ENCODE measurements around the gene HBEGF.

The HBEGF gene

GRCh38 chr5:140321796-140322195, 24.6 kb downstream of the HBEGF start:
- DNase-seq = no peak
- peaks cover 0 to 3% of the 10 kb centered on the region in 2 donors for H3K4me1 Mint-ChIP-seq (ENCODE audit: low read depth in 2 of 2)
- no peak overlapping the region for H3K27ac Mint-ChIP-seq
- H3K4me3 Mint-ChIP-seq = no peak overlapping the region
- no peaks in the 10 kb centered on the region for H3K9me3 Mint-ChIP-seq
- H3K27me3 Mint-ChIP-seq = peaks cover 0 to 3% of the 10 kb centered on the region in 2 donors
- H3K36me3 Mint-ChIP-seq (ENCODE audit: insufficient read depth) = no peaks in the 10 kb centered on the region
- peak; percentile 32 for ATAC-seq (replicated peaks)

- DNase-seq (no peak), ATAC-seq (replicated peaks) (no peak)
- Mint-ChIP-seq H3K4me1 (ENCODE audit: low read depth in 2 of 2) (peaks cover 0 to 3% of the 10 kb centered on the region in 2 donors), H3K9me3 (no peaks in the 10 kb centered on the region), H3K36me3 (ENCODE audit: insufficient read depth) (no peaks in the 10 kb centered on the region), H3K27me3 (no peaks in the 10 kb centered on the region), H3K4me3 (no peak overlapping the region), H3K27ac (no peak overlapping the region)
Measured at GRCh38 chr5:140319833-140320232, 26.6 kb downstream of the HBEGF start.

GRCh38 chr5:140318792-140319191, 27.6 kb downstream of the HBEGF start:
- H3K9me3 Mint-ChIP-seq = no peaks in the 10 kb centered on the region
- H3K27ac Mint-ChIP-seq = no peak overlapping the region
- ATAC-seq (replicated peaks) (no peak), DNase-seq (no peak)
- H3K4me1 Mint-ChIP-seq (ENCODE audit: low read depth in 2 of 2) = peaks cover 0 to 3% of the 10 kb centered on the region in 2 donors
- H3K27me3 Mint-ChIP-seq = no peaks in the 10 kb centered on the region
- H3K4me3 Mint-ChIP-seq = no peak overlapping the region
- H3K36me3 Mint-ChIP-seq (ENCODE audit: insufficient read depth) = no peaks in the 10 kb centered on the region

DNA sequence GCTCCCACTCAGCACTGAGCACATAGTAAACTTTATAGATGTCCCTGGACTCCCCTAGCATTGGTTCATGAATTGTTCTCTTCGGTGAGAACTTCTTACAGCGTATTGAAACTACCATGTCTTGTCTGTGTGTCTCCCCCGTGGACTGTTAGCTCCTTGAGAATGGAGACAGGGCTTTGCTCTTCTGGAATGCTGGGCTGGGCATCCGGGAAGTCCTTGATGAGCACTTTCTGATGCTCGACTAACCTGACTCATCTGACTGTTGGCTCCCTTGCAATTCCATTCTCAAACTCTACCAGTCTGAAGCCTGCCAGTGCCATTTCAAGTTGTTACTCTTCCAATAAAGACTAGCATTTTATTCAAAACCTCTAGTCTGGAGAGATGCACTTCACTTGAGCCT, 28.5 kb downstream of the HBEGF start:
- no peak for DNase-seq
- H3K27ac Mint-ChIP-seq = no peak overlapping the region

DNA sequence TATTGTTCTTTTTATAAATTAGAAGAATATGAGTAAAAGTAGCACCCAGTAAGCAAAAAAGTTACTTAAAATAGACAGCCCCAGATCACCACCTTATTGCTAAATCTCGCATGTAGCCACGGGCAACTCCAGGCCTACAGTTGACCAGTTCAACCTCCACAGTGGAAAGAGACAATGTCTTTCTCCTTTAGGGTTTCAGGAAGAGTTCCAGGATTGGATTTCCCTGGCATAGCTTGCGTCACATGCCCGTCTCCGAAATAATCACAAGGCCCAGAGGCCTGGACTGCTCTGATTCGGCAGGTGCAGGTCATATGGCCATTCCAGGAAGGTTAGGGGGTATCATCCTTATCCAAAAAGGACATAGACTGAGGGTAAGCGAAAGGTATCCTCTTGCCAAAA, 33.6 kb downstream of the HBEGF start:
- Mint-ChIP-seq H3K4me3 (no peak overlapping the region), H3K36me3 (ENCODE audit: insufficient read depth) (no peaks in the 10 kb centered on the region), H3K4me1 (ENCODE audit: low read depth in 2 of 2) (no peaks in the 10 kb centered on the region), H3K27me3 (peaks cover 11 to 26% of the 10 kb centered on the region in 2 donors), H3K9me3 (no peaks in the 10 kb centered on the region), H3K27ac (no peak overlapping the region)
- ATAC-seq (replicated peaks) = no peak
- no peak for DNase-seq

More for the DNA sequence above, 28.5 kb downstream of the HBEGF start:
- peaks cover 0 to 3% of the 10 kb centered on the region in 2 donors for H3K4me1 Mint-ChIP-seq (ENCODE audit: low read depth in 2 of 2)
- no peaks in the 10 kb centered on the region for H3K36me3 Mint-ChIP-seq (ENCODE audit: insufficient read depth)
- H3K4me3 Mint-ChIP-seq = no peak overlapping the region
- no peak for ATAC-seq (replicated peaks)
- H3K9me3 Mint-ChIP-seq = no peaks in the 10 kb centered on the region
- no peaks in the 10 kb centered on the region for H3K27me3 Mint-ChIP-seq

DNA sequence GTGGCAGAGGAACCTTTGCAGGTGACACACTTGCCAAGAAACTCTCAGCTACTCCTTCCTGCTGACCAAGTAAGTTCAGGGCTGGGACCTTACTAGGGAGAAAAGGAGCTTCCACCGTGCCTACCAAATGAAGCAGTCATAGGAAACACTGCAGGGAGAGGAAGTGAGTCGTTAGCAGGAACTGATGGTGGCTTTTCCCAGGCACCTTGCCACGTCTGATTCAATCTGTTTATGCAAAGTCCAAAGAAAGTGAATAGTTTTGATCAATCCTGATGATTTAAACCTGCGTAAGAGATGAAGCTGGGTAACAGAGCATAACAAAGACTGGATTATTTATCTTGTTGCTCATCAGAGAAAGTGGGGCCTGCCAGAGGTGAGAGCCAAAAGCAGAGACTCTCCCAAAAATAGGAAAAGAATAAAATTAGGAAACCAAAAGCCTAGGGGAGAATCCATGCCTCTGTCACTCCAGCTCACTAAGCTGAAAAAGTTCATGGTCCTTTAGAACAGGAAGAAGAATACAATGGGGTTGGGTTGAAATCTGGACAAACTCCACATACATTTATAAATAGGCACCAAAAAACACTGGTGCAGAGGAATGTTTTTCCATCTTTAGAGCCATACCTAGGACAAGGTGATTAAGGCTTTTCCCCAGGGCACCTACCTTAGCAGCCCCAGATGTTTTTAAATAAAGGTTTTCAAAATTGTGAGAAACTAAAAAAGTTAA, 34.2 kb downstream of the HBEGF start:
- no peak for ATAC-seq (replicated peaks)
- H3K27me3 Mint-ChIP-seq = peaks cover 11 to 26% of the 10 kb centered on the region in 2 donors
- no peaks in the 10 kb centered on the region for H3K36me3 Mint-ChIP-seq (ENCODE audit: insufficient read depth)
- H3K27ac Mint-ChIP-seq = no peak overlapping the region
- H3K9me3 Mint-ChIP-seq = no peaks in the 10 kb centered on the region
- DNase-seq = no peak
- H3K4me1 Mint-ChIP-seq (ENCODE audit: low read depth in 2 of 2) = no peaks in the 10 kb centered on the region
- no peak overlapping the region for H3K4me3 Mint-ChIP-seq

DNA sequence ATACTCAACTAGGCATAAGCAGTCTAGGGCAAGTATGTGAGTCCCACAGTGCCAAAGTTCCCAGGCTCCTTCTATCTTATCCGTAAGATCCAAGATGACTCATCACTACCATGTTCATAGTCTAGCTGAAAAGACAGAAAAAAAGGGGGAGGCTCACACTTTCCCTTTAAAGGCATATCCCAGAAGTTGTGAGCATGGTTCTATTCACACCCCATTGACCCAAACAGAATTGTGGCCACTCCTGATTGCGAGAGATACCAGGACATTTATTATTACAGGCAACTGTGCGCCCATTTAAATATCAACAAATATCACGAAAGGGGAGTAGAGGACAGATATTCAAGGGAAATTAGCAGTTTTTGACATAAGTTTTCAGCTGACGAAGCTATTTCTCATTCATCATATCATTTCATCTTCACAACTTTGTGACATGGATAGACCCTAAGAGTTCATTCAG, 35.4 kb downstream of the HBEGF start:
- no peaks in the 10 kb centered on the region for H3K9me3 Mint-ChIP-seq
- ATAC-seq (replicated peaks) (no peak), DNase-seq (no peak)
- H3K36me3 Mint-ChIP-seq (ENCODE audit: insufficient read depth) = no peaks in the 10 kb centered on the region
- no peaks in the 10 kb centered on the region for H3K4me1 Mint-ChIP-seq (ENCODE audit: low read depth in 2 of 2)
- H3K27me3 Mint-ChIP-seq = peaks cover 17 to 31% of the 10 kb centered on the region in 2 donors
- no peak overlapping the region for H3K4me3 Mint-ChIP-seq
- no peak overlapping the region for H3K27ac Mint-ChIP-seq

DNA sequence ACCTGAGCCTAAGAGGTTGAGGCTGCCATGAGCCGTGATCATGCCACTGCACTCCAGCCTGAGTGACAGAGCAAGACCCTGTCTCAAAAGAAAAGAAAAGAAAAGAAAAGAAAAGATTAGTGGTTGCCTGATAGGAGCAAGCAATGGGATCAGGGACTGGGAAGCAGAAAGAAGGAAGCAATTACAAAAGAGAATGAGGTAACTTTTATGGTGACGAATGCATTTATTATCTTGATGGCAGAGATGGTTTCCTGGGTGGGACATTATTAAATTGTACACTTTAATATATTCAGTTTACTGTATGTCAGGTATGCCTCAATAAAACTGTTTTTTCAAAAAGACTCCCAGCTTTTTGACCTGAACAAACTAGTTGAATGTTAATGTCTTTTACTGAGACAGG, 36.0 kb downstream of the HBEGF start:
- Mint-ChIP-seq H3K9me3 (no peaks in the 10 kb centered on the region), H3K36me3 (ENCODE audit: insufficient read depth) (peaks cover 3% of the 10 kb centered on the region), H3K27me3 (peaks cover 22 to 33% of the 10 kb centered on the region in 2 donors), H3K27ac (no peak overlapping the region), H3K4me3 (no peak overlapping the region), H3K4me1 (ENCODE audit: low read depth in 2 of 2) (no peaks in the 10 kb centered on the region)
- ATAC-seq (replicated peaks) (no peak), DNase-seq (no peak)

DNA sequence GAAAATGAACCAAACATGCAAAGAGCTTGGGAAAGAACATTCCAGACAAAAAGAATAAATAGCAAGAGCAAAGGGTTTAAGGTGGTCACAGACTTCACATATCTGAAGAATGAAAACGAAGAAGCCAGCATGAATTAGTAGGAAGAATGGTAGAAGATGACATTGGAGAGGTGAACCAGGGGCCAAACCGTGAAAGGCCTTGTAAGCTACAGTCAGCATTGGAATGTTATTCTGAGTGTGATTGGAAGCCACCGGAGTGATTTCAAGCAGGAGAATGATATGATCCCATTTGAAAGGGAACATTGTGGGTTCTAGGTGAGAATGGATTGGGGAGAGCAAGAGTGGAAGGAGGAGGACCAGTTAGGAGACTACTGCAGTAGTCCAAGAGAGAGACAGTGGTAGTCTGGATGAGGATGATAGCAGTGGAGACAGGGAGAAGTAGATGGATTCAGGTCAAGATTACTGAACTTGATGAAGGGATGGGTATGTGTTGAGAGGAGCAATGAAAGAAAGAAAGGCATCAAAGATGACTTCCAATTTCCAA, 36.6 kb downstream of the HBEGF start:
- DNase-seq (no peak), ATAC-seq (replicated peaks) (no peak)
- no peak overlapping the region for H3K27ac Mint-ChIP-seq
- peaks cover 22 to 33% of the 10 kb centered on the region in 2 donors for H3K27me3 Mint-ChIP-seq
- H3K4me1 Mint-ChIP-seq (ENCODE audit: low read depth in 2 of 2) = no peaks in the 10 kb centered on the region
- H3K9me3 Mint-ChIP-seq = no peaks in the 10 kb centered on the region
- H3K36me3 Mint-ChIP-seq (ENCODE audit: insufficient read depth) = peaks cover 3% of the 10 kb centered on the region
- no peak overlapping the region for H3K4me3 Mint-ChIP-seq

- Mint-ChIP-seq H3K9me3 (no peaks in the 10 kb centered on the region), H3K27ac (no peak overlapping the region), H3K4me1 (ENCODE audit: low read depth in 2 of 2) (peaks cover 7 to 18% of the 10 kb centered on the region in 2 donors), H3K27me3 (peaks cover 11 to 25% of the 10 kb centered on the region in 2 donors), H3K36me3 (ENCODE audit: insufficient read depth) (peaks cover 11% of the 10 kb centered on the region), H3K4me3 (no peak overlapping the region)
- DNase-seq = no peak
- ATAC-seq (replicated peaks) = no peak
Measured at GRCh38 chr5:140305471-140305870, 40.9 kb downstream of the HBEGF start.

GRCh38 chr5:140303966-140304365, 42.4 kb downstream of the HBEGF start:
- peaks cover 23% of the 10 kb centered on the region for H3K36me3 Mint-ChIP-seq (ENCODE audit: insufficient read depth)
- no peaks in the 10 kb centered on the region for H3K9me3 Mint-ChIP-seq
- peak overlapping the region in 1 of 2 donors; percentile 33 for H3K4me3 Mint-ChIP-seq
- DNase-seq (no peak), ATAC-seq (replicated peaks) (no peak)
- H3K27me3 Mint-ChIP-seq = peaks cover 11 to 12% of the 10 kb centered on the region in 2 donors
- no peak overlapping the region for H3K27ac Mint-ChIP-seq
- H3K4me1 Mint-ChIP-seq (ENCODE audit: low read depth in 2 of 2) = peaks cover 7 to 18% of the 10 kb centered on the region in 2 donors

- ATAC-seq (replicated peaks) (peak; percentile 98), DNase-seq (peak; percentile 84 to 89 (median 85))
- peak within 1 kb of the TSS; percentile 94 to 97 for H3K4me3 Mint-ChIP-seq
- no peaks in the 10 kb centered on the region for H3K9me3 Mint-ChIP-seq
- H3K27me3 Mint-ChIP-seq = peaks cover 6 to 11% of the 10 kb centered on the region in 2 donors
- peaks cover 9 to 22% of the 10 kb centered on the region in 2 donors for H3K4me1 Mint-ChIP-seq (ENCODE audit: low read depth in 2 of 2)
- H3K27ac Mint-ChIP-seq = peak within 1 kb of the TSS; percentile 96 to 98
- peaks cover 32% of the 10 kb centered on the region for H3K36me3 Mint-ChIP-seq (ENCODE audit: insufficient read depth)
Measured at GRCh38 chr5:140302786-140303639, 43.4 kb downstream of the HBEGF start, which contains the start of gene PFDN1. TSS of gene PFDN1 (minus strand) at chr5:140303101. CDS start at chr5:140303073, 28 bp downstream.

- H3K27me3 Mint-ChIP-seq = peaks cover 2 to 6% of the 10 kb centered on the region in 2 donors
- H3K36me3 Mint-ChIP-seq (ENCODE audit: insufficient read depth) = peaks cover 32% of the 10 kb centered on the region
- no peak for ATAC-seq (replicated peaks)
- no peak overlapping the region for H3K27ac Mint-ChIP-seq
- no peaks in the 10 kb centered on the region for H3K9me3 Mint-ChIP-seq
- peaks cover 9 to 26% of the 10 kb centered on the region in 2 donors for H3K4me1 Mint-ChIP-seq (ENCODE audit: low read depth in 2 of 2)
- DNase-seq = no peak
- H3K4me3 Mint-ChIP-seq = no peak overlapping the region
Measured at GRCh38 chr5:140301136-140301535, 45.3 kb downstream of the HBEGF start.

Measured in effector memory CD8-positive, alpha-beta T cell (primary cell).